IPS-18a (cell line): ENCODE measurements around the gene ISYNA1.

ENCODE experiments used
- H3K27ac ChIP-seq: one replicate; pipeline ENCODE4 v1.5.1; 2013; ENCODE audit warnings: low read length
- H3K27me3 ChIP-seq: one replicate; pipeline ENCODE4 v1.6.1; 2013; ENCODE audit warnings: mild to moderate bottlenecking, low read length; ENCODE audit not compliant: control insufficient read depth, insufficient read depth
- H3K36me3 ChIP-seq: one replicate; pipeline ENCODE4 v1.6.1; 2013; ENCODE audit warnings: low read depth, low read length; ENCODE audit not compliant: control insufficient read depth
- H3K4me1 ChIP-seq: one replicate; pipeline ENCODE4 v1.6.1; 2013; ENCODE audit warnings: low read depth, low read length; ENCODE audit not compliant: control insufficient read depth
- H3K4me3 ChIP-seq: one replicate; pipeline ENCODE4 v1.5.1; 2013; ENCODE audit warnings: low read length
- H3K9ac ChIP-seq: one replicate; pipeline ENCODE4 v1.6.1; 2013; ENCODE audit warnings: mild to moderate bottlenecking, low read length, moderate library complexity
- H3K9me3 ChIP-seq: one replicate; pipeline ENCODE4 v1.6.1; 2013; ENCODE audit warnings: low read depth, low read length; ENCODE audit not compliant: control insufficient read depth

Gene ISYNA1

GRCh38 chr19:18427080-18427742, 10.7 kb downstream of the ISYNA1 start:
- Histone ChIP-seq H3K4me3 (no peak overlapping the region), H3K9me3 (no peaks in the 10 kb centered on the region), H3K36me3 (no peaks in the 10 kb centered on the region), H3K27ac (no peak overlapping the region), H3K4me1 (peaks cover 20% of the 10 kb centered on the region), H3K27me3 (no peaks in the 10 kb centered on the region), H3K9ac (no peak overlapping the region)

- Histone ChIP-seq H3K36me3 (no peaks in the 10 kb centered on the region), H3K4me1 (peaks cover 18% of the 10 kb centered on the region), H3K27ac (no peak overlapping the region), H3K27me3 (peaks cover under 1% of the 10 kb centered on the region), H3K9me3 (no peaks in the 10 kb centered on the region), H3K9ac (no peak overlapping the region), H3K4me3 (no peak overlapping the region)
These were observed 11.5 kb downstream of the ISYNA1 start for GRCh38 chr19:18426416-18426767.

GRCh38 chr19:18425515-18426415, 12.2 kb downstream of the ISYNA1 start:
- no peak overlapping the region for H3K4me3 ChIP-seq
- H3K27me3 ChIP-seq: peaks cover 7% of the 10 kb centered on the region
- no peak overlapping the region for H3K27ac ChIP-seq
- no peak overlapping the region for H3K9ac ChIP-seq
- H3K9me3 ChIP-seq: no peaks in the 10 kb centered on the region
- peaks cover 18% of the 10 kb centered on the region for H3K4me1 ChIP-seq
- no peaks in the 10 kb centered on the region for H3K36me3 ChIP-seq

GRCh38 chr19:18424890-18425514, 12.9 kb downstream of the ISYNA1 start:
- Histone ChIP-seq H3K27ac (no peak overlapping the region), H3K9ac (no peak overlapping the region), H3K36me3 (no peaks in the 10 kb centered on the region), H3K27me3 (peaks cover 15% of the 10 kb centered on the region), H3K4me1 (peaks cover 18% of the 10 kb centered on the region), H3K9me3 (no peaks in the 10 kb centered on the region), H3K4me3 (no peak overlapping the region)

DNA sequence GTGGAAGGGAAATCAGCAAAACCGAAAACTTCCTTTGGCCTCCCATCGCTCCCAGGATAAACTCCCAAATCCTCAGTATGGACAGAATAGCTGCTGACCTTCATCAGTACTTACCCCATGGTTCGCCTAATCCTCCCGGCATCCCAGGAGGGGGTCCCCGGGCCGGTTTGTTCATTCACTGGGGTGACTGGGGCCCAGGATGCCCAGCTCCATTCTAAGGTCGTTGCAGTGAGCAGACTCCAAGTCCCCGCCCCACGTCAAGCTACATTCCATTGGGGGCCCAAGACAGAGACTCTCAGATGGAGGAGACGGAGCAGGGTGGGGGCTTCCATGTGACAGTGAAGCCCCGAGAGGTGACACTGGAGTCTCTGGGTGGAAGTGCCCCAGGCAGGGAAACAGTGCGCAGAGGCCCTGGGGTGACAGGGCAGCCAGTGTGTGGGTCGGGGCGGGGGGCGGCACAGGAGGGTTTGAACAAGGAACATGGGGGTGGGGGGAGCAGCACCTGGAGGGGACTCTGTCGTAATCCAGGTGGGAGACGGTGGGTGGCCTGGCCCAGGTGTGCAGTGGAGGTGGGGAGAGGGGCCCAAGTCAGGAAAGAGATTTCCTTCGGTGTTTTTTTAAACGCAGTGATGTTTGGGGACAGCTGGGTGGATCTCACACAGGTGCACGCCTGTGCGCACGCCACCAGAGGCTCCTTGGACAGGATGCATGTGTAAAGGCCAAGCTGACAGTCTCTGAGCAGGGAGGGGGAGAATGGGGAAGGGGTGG, 13.6 kb downstream of the ISYNA1 start:
- peaks cover 12% of the 10 kb centered on the region for H3K4me1 ChIP-seq
- no peaks in the 10 kb centered on the region for H3K36me3 ChIP-seq
- H3K27me3 ChIP-seq: peaks cover 18% of the 10 kb centered on the region
- H3K4me3 ChIP-seq: no peak overlapping the region
- no peak overlapping the region for H3K27ac ChIP-seq
- H3K9me3 ChIP-seq: no peaks in the 10 kb centered on the region
- no peak overlapping the region for H3K9ac ChIP-seq

DNA sequence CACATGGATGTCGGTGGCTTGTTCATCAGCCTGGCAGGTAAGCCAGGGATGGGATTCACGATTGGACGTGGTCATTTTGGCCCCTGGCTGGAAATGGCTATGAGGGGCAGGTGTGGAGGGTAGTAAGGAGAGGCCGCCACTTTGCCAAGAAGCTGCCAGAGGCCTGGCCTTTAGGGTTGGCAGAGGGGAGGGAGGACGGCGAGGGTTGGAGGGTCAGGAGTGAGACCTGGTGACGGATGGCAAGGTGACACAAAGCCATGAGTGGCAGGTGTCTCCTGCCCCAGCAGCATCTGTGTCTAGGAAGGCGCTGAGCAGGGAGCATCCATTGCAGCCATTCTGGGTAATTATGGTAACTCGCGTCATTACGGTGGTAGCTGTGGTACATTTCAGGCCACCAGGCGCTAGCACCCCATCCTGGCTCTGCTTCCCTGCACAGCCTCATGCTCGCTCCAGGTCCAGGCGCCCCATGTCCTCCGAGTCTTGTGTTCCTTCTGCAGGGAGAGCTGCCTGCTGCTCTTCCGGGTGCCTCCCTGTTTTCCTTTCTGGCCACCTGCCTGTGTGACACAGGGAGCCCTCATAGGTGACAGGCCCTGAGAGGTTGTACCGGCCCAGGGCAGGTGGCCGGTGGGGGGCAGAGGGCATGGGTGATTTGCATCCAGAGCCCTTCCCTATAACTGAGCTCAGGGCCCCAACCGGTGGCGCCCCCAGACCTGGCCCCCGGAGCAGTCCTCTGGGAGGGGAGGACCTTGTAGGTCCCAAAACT, 14.5 kb downstream of the ISYNA1 start:
- Histone ChIP-seq H3K4me1 (peaks cover 11% of the 10 kb centered on the region), H3K9me3 (no peaks in the 10 kb centered on the region), H3K9ac (no peak overlapping the region), H3K36me3 (no peaks in the 10 kb centered on the region), H3K4me3 (no peak overlapping the region), H3K27me3 (peaks cover 24% of the 10 kb centered on the region), H3K27ac (no peak overlapping the region)

DNA sequence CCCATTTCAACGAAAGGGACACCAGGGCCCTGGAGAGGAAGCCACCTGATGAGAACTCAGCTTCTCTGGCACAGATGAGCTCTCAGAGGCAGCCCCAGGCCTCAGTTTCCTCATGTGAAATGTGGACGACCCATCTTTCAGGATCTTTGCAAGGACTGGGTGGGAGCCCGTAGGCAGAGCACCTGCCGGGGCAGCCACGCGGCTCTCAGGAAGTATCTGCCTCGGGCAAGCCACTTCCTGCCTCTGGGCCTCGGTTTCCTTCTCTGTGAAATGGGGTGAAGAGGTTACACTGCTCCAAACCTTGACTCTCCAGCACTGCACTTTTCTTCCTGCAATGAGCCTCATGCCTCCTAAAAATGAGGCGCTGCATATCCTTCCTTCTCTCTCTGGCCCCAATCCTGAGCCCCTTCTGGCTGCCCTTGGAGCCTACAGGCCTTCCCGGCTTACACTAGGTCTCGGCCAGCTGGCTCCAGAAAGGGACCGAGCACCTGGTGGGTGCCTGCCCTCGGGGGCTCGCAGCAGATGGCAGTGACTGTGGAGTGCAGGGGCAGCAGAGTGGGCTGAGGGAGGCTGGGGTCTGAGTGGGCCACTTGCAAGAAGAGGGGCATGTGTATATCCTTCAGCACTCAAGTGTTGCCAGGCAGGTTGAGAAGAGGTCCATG, 15.3 kb downstream of the ISYNA1 start:
- no peak overlapping the region for H3K9ac ChIP-seq
- no peaks in the 10 kb centered on the region for H3K36me3 ChIP-seq
- no peak overlapping the region for H3K27ac ChIP-seq

DNA sequence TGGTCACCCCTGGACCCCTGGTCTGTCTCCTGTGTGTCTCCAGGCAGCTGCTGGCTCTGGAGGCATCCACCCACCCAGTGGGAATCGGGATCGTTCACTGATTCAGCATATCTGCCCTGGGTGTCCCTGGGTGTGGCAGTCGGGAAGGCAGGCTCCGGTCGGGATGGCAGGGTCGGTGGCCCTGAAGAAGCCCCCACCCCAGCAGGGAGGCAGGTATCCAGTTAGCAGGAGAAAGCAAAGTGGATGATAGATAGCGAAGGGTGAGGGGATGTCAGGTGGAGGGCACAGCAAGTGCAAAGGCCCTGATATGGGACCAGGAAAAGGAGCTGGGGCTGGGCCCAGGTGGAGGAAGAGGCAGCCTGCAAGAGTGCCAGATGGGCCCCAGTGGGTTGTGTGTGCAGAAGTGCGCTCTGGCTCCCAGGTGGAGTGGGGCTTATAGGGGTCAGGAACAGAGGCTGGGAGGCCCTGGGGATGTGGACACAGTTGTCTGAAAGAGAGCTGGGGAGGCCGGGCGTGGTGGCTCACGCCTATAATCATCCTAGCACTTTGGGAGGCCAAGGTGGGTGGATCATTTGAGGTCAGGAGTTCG, 16.5 kb downstream of the ISYNA1 start:
- H3K27me3 ChIP-seq: peaks cover 38% of the 10 kb centered on the region
- H3K9ac ChIP-seq: no peak overlapping the region
- no peak overlapping the region for H3K4me3 ChIP-seq
- H3K36me3 ChIP-seq: no peaks in the 10 kb centered on the region
- H3K9me3 ChIP-seq: no peaks in the 10 kb centered on the region
- H3K27ac ChIP-seq: no peak overlapping the region
- peaks cover 15% of the 10 kb centered on the region for H3K4me1 ChIP-seq

More for the DNA sequence above, 15.3 kb downstream of the ISYNA1 start:
- Histone ChIP-seq H3K4me1 (peaks cover 9% of the 10 kb centered on the region), H3K9me3 (no peaks in the 10 kb centered on the region), H3K27me3 (peaks cover 32% of the 10 kb centered on the region), H3K4me3 (no peak overlapping the region)

DNA sequence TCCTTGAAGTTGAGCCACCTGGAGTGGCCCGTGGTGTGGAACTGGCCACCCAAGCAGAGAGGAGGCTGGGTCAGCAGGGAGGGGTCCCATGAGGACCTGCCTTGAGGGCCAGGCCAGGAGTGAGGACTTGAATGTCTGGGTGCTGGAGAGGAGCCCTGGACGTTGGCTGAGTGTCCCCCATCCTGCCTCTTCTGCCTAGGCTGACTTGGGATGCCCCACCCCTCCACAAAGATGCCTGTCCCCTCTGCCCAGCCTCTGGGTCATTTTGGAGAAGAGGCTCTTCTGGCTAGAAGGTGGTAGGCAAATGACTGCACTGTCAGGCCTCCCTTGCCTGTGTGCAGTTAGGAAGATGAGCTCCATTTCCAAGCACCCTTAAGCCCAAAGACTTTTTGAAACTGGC, 17.0 kb downstream of the ISYNA1 start:
- no peak overlapping the region for H3K27ac ChIP-seq
- peaks cover 15% of the 10 kb centered on the region for H3K4me1 ChIP-seq
- peaks cover 40% of the 10 kb centered on the region for H3K27me3 ChIP-seq
- no peaks in the 10 kb centered on the region for H3K9me3 ChIP-seq
- no peaks in the 10 kb centered on the region for H3K36me3 ChIP-seq
- H3K9ac ChIP-seq: no peak overlapping the region
- no peak overlapping the region for H3K4me3 ChIP-seq

- H3K9me3 ChIP-seq: no peaks in the 10 kb centered on the region
- H3K4me1 ChIP-seq: peaks cover 15% of the 10 kb centered on the region
- peaks cover 46% of the 10 kb centered on the region for H3K27me3 ChIP-seq
- no peak overlapping the region for H3K9ac ChIP-seq
- no peaks in the 10 kb centered on the region for H3K36me3 ChIP-seq
- H3K27ac ChIP-seq: no peak overlapping the region
- peak overlapping the region; percentile 50 for H3K4me3 ChIP-seq
These were observed 18.1 kb downstream of the ISYNA1 start for GRCh38 chr19:18419699-18420460.
